ENCODE results near the gene LINGO1. TPM values are rescaled to one million over a fixed set of nuclear protein-coding genes. Genes with fewer than 3 reads are reported as not detected.

LINGO1 gene
- total and polyA plus RNA-seq, 2 donors (not counting 1 experiment from before 2014, with no cell fraction given), result not detected

- H3K27me3 Mint-ChIP-seq, result peaks cover 49% of the 10 kb centered on the region
- 81% methylated on average over 7 of the region's 10 CpGs for WGBS (ENCODE audit: insufficient coverage)
- CTCF ChIA-PET, result no interaction called here
- H3K27me3 ChIP-seq (replicated peaks in 1 of 4; ENCODE audit: control extremely low read depth in 1 of 4, control insufficient read depth in 3 of 4, insufficient read depth in 4 of 4, low read length in 3 of 4), result peaks cover 0 to 41% (median 14%) of the 10 kb centered on the region in 4 experiments
- no peak overlapping the region for H3K4me2 ChIP-seq (replicated peaks; ENCODE audit: low read depth, low read length, poor library complexity, severe bottlenecking)
- H3K4me3 ChIP-seq (ENCODE audit: control extremely low read depth in 1 of 5, extremely low read depth in 1 of 5, insufficient read depth in 1 of 5, low read depth in 2 of 5, low read length in 4 of 5), result no peak overlapping the region
- H3K27ac ChIP-seq (ENCODE audit: low read length in 2 of 2), result no peak overlapping the region
- no peak overlapping the region for H3K27ac Mint-ChIP-seq
- H2AFZ ChIP-seq (ENCODE audit: insufficient read depth, low read depth, low read length, poor library complexity, severe bottlenecking), result no peak overlapping the region
- intact Hi-C loops (cut with micrococcal nuclease), result no loop called here
- no peaks in the 10 kb centered on the region for H4K20me1 ChIP-seq (ENCODE audit: control insufficient read depth, insufficient read depth, low read length, poor library complexity, severe bottlenecking)
- H3K9ac ChIP-seq (ENCODE audit: low read length), result no peak overlapping the region
- H3K4me1 ChIP-seq (ENCODE audit: control insufficient read depth in 2 of 2, insufficient read depth in 2 of 2, low read length in 2 of 2), result peaks cover 20% of the 10 kb centered on the region in 2 donors
- peaks cover 14% of the 10 kb centered on the region for H3K4me1 Mint-ChIP-seq
- H3K9me3 ChIP-seq (ENCODE audit: control extremely low read depth in 1 of 3, control insufficient read depth in 2 of 3, insufficient read depth in 1 of 3, low read length in 2 of 3), result peaks cover 0 to 15% (median 0%) of the 10 kb centered on the region in 3 donors
- DNase-seq (no peak), ATAC-seq (ENCODE audit: low read depth) (no peak)
- H3K79me2 ChIP-seq (ENCODE audit: control insufficient read depth, insufficient read depth, low read length), result no peaks in the 10 kb centered on the region
- H3K36me3 ChIP-seq (replicated peaks in 1 of 2; ENCODE audit: control extremely low read depth in 1 of 2, control insufficient read depth in 1 of 2, extremely low read depth in 1 of 2, insufficient read depth in 2 of 2, low read length in 1 of 2), result no peaks in the 10 kb centered on the region
- TF ChIP-seq, protein P1, sequence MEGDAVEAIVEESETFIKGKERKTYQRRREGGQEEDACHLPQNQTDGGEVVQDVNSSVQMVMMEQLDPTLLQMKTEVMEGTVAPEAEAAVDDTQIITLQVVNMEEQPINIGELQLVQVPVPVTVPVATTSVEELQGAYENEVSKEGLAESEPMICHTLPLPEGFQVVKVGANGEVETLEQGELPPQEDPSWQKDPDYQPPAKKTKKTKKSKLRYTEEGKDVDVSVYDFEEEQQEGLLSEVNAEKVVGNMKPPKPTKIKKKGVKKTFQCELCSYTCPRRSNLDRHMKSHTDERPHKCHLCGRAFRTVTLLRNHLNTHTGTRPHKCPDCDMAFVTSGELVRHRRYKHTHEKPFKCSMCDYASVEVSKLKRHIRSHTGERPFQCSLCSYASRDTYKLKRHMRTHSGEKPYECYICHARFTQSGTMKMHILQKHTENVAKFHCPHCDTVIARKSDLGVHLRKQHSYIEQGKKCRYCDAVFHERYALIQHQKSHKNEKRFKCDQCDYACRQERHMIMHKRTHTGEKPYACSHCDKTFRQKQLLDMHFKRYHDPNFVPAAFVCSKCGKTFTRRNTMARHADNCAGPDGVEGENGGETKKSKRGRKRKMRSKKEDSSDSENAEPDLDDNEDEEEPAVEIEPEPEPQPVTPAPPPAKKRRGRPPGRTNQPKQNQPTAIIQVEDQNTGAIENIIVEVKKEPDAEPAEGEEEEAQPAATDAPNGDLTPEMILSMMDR (IDR thresholded peaks at IDR 0.05), result no peak
- no peak for TF ChIP-seq EZH2 (IDR thresholded peaks at IDR 0.05; ENCODE audit: borderline replicate concordance, insufficient read depth, low read depth, low read length, poor library complexity, severe bottlenecking)
- H3K4me3 Mint-ChIP-seq, result no peak overlapping the region
- POLR2A ChIA-PET, result no interaction called here
- H3K9me3 Mint-ChIP-seq (ENCODE audit: insufficient read depth), result no peaks in the 10 kb centered on the region
Measured at GRCh38 chr15:77637851-77638692, 5.4 kb upstream of the LINGO1 start.

DNA sequence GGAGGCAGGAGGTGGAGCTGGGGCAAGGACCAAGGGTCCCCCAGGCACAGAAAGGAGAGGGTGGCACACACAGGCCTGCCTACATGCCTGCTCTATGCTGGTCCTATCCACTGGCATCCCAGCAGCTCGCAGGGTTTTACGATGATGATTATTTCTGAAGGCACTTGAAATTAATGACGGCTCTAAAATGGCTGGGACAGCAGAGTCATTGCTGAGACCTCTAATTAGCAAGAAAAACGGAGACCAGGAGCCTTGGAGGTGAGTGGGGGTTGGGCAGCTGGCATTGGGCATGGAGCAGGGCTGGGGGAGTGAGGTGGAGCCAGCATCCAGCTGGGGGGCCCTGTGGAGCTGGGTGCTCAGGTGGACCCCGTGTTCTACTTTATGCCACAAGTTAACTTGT lies 3.5 kb upstream of the LINGO1 start:
- ChIA-PET POLR2A (no interaction called here), CTCF (interaction anchor here (3.5 kb wide), 1 partner anchor 19 kb away, joined by 10 read pairs; no protein-coding TSS in a partner anchor)
- Histone ChIP-seq H3K9ac (ENCODE audit: low read length) (no peak overlapping the region), H2AFZ (ENCODE audit: insufficient read depth, low read depth, low read length, poor library complexity, severe bottlenecking) (no peak overlapping the region), H3K9me3 (ENCODE audit: control extremely low read depth in 1 of 3, control insufficient read depth in 2 of 3, insufficient read depth in 1 of 3, low read length in 2 of 3) (peaks cover 0 to 18% (median 0%) of the 10 kb centered on the region in 3 donors), H4K20me1 (ENCODE audit: control insufficient read depth, insufficient read depth, low read length, poor library complexity, severe bottlenecking) (no peaks in the 10 kb centered on the region), H3K4me1 (ENCODE audit: control insufficient read depth in 2 of 2, insufficient read depth in 2 of 2, low read length in 2 of 2) (peaks cover 21 to 27% of the 10 kb centered on the region in 2 donors), H3K27me3 (replicated peaks in 1 of 4; ENCODE audit: control extremely low read depth in 1 of 4, control insufficient read depth in 3 of 4, insufficient read depth in 4 of 4, low read length in 3 of 4) (peaks cover 0 to 54% (median 22%) of the 10 kb centered on the region in 4 experiments), H3K4me3 (ENCODE audit: control extremely low read depth in 1 of 5, extremely low read depth in 1 of 5, insufficient read depth in 1 of 5, low read depth in 2 of 5, low read length in 4 of 5) (no peak overlapping the region), H3K79me2 (ENCODE audit: control insufficient read depth, insufficient read depth, low read length) (no peaks in the 10 kb centered on the region), H3K27ac (ENCODE audit: low read length in 2 of 2) (no peak overlapping the region), H3K4me2 (replicated peaks; ENCODE audit: low read depth, low read length, poor library complexity, severe bottlenecking) (no peak overlapping the region), H3K36me3 (replicated peaks in 1 of 2; ENCODE audit: control extremely low read depth in 1 of 2, control insufficient read depth in 1 of 2, extremely low read depth in 1 of 2, insufficient read depth in 2 of 2, low read length in 1 of 2) (no peaks in the 10 kb centered on the region)
- Mint-ChIP-seq H3K27me3 (peaks cover 49% of the 10 kb centered on the region), H3K4me3 (no peak overlapping the region), H3K27ac (peak overlapping the region; percentile 26), H3K9me3 (ENCODE audit: insufficient read depth) (no peaks in the 10 kb centered on the region), H3K4me1 (peaks cover 15% of the 10 kb centered on the region)
- WGBS (ENCODE audit: insufficient coverage), result 83% methylated on average over 5 of the region's 5 CpGs
- DNase-seq, result no peak
- intact Hi-C loops (cut with micrococcal nuclease), result no loop called here
- TF ChIP-seq, protein P1 (IDR thresholded peaks at IDR 0.05), result no peak
- no peak for TF ChIP-seq EZH2 (IDR thresholded peaks at IDR 0.05; ENCODE audit: borderline replicate concordance, insufficient read depth, low read depth, low read length, poor library complexity, severe bottlenecking)
- no peak for ATAC-seq (ENCODE audit: low read depth)

All from B cell (primary cell).